ENCODE data around the gene GMDS. TPM values are rescaled to one million over a fixed set of nuclear protein-coding genes. Genes with fewer than 3 reads are reported as not detected.
A peak's percentile ranks its signal among the peaks of the same experiment; 100 is the strongest.

GMDS gene
- total RNA-seq, 1 donor from 2014 or later: 7.2 TPM

GRCh38 chr6:1800845-1801244 lies 444.6 kb downstream of the GMDS start:
- Histone ChIP-seq H3K9me3 (replicated peaks) (no peaks in the 10 kb centered on the region), H3K4me1 (peaks cover 16% of the 10 kb centered on the region), H3K36me3 (no peaks in the 10 kb centered on the region), H3K27me3 (ENCODE audit: low read depth) (no peaks in the 10 kb centered on the region), H3K27ac (replicated peaks) (no peak overlapping the region), H3K4me3 (no peak overlapping the region)
- DNase-seq: no peak
- TF ChIP-seq CTCF (IDR thresholded peaks at IDR 0.05; ENCODE audit: borderline replicate concordance): no peak
- intact Hi-C loops (cut with micrococcal nuclease): no loop called here

GRCh38 chr6:1798965-1799325 lies 446.5 kb downstream of the GMDS start:
- no peak for DNase-seq
- Histone ChIP-seq H3K4me3 (no peak overlapping the region), H3K27me3 (ENCODE audit: low read depth) (no peaks in the 10 kb centered on the region), H3K4me1 (peaks cover 16% of the 10 kb centered on the region), H3K36me3 (no peaks in the 10 kb centered on the region), H3K9me3 (replicated peaks) (no peaks in the 10 kb centered on the region), H3K27ac (replicated peaks) (no peak overlapping the region)
- TF ChIP-seq CTCF (IDR thresholded peaks at IDR 0.05; ENCODE audit: borderline replicate concordance): no peak
- intact Hi-C loops (cut with micrococcal nuclease): no loop called here

GRCh38 chr6:1798303-1798964 lies 447.0 kb downstream of the GMDS start:
- Histone ChIP-seq H3K27ac (replicated peaks) (peak overlapping the region; percentile 72), H3K27me3 (ENCODE audit: low read depth) (no peaks in the 10 kb centered on the region), H3K36me3 (no peaks in the 10 kb centered on the region), H3K4me3 (no peak overlapping the region), H3K9me3 (replicated peaks) (no peaks in the 10 kb centered on the region), H3K4me1 (peaks cover 16% of the 10 kb centered on the region)
- no peak for TF ChIP-seq CTCF (IDR thresholded peaks at IDR 0.05; ENCODE audit: borderline replicate concordance)
- no peak for DNase-seq
- intact Hi-C loops (cut with micrococcal nuclease): no loop called here

- Histone ChIP-seq H3K36me3 (no peaks in the 10 kb centered on the region), H3K4me3 (no peak overlapping the region), H3K27me3 (ENCODE audit: low read depth) (no peaks in the 10 kb centered on the region), H3K9me3 (replicated peaks) (no peaks in the 10 kb centered on the region), H3K4me1 (peaks cover 16% of the 10 kb centered on the region), H3K27ac (replicated peaks) (peak overlapping the region; percentile 72)
- intact Hi-C loops (cut with micrococcal nuclease): no loop called here
- DNase-seq: no peak
- TF ChIP-seq CTCF (IDR thresholded peaks at IDR 0.05; ENCODE audit: borderline replicate concordance): no peak
Measured at GRCh38 chr6:1797801-1798200, 447.6 kb downstream of the GMDS start.

GRCh38 chr6:1796706-1797529 lies 448.5 kb downstream of the GMDS start:
- H3K36me3 ChIP-seq: no peaks in the 10 kb centered on the region
- DNase-seq: no peak
- H3K27ac ChIP-seq (replicated peaks): peak overlapping the region; percentile 72
- no peaks in the 10 kb centered on the region for H3K9me3 ChIP-seq (replicated peaks)
- H3K4me1 ChIP-seq: peaks cover 16% of the 10 kb centered on the region
- no peak overlapping the region for H3K4me3 ChIP-seq
- TF ChIP-seq CTCF (IDR thresholded peaks at IDR 0.05; ENCODE audit: borderline replicate concordance): no peak
- intact Hi-C loops (cut with micrococcal nuclease): no loop called here
- H3K27me3 ChIP-seq (ENCODE audit: low read depth): no peaks in the 10 kb centered on the region

Data from left ventricle myocardium inferior (tissue), 1 donor.